ENCODE measurements around the gene MTR.
A peak's percentile ranks its signal among the peaks of the same experiment; 100 is the strongest.
"Not testable (repeated sequence)": the region's sequence is repeated elsewhere in the genome, so short reads cannot be mapped to it uniquely, and the experiment has no call there.

MTR gene

DNA sequence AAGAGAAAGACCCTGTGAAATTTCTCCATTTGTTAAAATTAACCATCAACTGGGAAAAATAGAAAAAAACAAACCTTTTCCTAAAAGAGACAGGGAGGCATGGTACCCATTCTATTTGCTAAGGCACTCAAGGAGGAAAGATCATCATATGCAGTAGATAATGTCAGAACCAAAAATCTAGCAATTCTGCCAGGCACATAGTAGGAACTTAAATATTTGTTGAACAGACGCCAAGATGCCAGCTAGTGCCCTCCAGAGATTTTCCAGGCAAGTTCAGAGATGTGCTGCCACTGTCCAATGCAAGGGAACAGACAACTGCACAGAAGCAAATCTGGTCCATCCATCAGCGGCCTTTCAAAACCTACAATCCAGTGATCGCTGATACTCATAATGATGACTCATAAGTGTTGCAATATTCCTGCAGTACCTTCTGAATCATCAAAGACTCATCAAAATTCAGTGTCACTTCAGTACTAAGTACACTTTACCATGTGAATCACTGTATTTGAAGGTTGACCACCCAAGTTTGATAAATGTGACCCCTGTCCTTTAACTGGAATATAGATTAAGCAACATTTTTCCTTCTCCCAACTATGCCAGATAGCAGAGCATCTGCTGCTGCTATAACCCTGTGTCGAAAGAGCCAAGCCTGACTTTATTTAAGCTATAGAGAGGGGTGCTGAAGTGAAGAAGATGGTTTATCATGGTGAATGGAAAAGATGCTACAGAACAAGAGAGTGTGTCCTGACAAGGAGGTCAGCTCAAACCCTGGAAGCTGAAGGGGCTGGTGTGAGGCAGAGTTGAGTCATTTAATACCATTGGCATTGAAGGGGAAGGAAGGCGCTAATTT, 110.0 kb downstream of the MTR start:
- DNase-seq (ENCODE audit: low read depth in 2 of 2) = peak; percentile 77 to 85

DNA sequence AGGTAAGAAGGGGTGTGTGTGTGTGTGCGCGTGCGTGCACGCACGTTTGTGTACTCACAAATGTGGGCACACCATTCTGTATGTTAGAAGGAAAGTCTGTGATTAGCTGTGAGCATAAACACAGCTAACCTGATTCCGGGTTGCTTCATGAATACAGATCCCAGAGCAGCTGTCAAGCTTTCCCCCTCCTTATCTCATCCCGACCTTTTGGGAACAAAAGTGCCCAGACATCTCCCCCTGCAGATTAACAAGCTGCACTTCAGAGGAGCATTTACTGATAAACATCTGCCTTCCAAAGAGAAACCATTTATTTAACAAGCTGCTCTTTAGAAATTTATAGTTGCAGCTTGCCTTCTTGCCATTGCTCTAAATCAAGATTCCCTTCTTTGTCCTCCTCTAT, 112.1 kb downstream of the MTR start:
- no peak for DNase-seq (ENCODE audit: low read depth in 2 of 2)

DNA sequence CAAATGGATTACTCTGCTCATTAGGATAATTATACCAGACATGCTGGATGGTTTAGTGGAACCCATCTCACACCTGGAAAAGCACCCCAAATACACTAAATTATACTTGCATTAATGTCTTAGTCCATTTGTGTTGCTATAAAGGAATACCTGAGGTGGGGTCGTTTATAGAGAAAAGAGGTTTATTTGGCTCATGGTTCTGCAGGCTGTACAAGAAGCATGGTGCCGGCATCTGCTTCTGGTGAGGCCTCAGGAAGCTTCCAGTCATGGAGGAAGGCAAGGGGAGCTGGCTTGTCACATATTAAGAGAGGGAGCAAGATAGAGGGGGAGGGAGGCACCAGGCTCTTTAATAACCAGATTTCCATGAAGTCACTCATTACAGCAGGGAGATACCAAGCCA, 113.6 kb downstream of the MTR start:
- no peak for DNase-seq (ENCODE audit: low read depth in 2 of 2)

DNA sequence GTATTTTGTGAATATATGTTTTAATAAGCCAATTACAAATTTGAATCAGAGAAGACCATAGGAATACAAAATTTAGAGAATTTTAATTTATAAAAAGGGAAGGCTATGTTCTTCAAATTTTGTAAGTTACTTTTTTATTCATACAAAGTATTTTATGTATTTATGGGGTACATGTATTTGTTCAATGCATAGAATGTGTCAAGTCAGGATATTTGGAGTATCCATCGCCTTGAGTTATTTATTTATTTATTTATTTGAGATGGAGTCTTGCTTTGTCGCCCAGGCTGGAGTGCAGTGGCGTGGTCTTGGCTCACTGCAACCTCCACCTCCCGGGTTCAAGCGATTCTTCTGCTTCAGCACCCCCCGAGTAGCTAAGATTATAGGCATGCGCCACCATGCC, 116.0 kb downstream of the MTR start:
- DNase-seq (ENCODE audit: low read depth in 2 of 2) = not testable (repeated sequence)

DNA sequence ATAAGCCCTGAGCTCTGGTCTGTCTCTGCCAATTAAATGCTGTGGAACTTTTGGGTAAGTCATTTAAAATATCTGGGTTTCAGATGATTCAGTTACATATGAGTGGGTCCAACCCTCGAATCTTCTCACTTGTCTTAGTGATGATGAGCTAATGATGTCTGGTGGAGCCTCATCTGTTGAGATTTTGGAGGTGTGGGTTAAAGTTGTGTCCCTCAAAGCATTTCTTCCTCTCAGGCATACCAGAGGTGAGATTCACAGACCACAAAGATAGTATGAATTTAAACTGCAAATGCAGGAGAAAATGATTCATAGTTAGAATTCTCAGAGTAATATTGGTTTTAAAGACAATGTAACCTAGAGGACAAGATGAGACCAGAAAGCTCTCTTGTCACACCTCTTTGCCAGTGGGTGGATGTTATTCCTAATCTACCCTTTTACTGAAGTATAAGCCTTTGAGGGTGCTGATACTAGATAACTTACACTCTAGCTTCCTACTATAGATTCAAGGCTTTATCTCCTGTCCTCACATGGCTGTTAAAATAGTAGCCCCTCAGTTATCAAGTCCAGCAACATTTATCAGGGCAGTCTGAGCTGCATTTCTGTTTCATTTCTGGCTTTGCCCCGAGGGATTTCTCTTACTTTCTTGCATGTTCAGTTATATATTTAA, 118.4 kb downstream of the MTR start:
- DNase-seq (ENCODE audit: low read depth in 2 of 2) = no peak

DNA sequence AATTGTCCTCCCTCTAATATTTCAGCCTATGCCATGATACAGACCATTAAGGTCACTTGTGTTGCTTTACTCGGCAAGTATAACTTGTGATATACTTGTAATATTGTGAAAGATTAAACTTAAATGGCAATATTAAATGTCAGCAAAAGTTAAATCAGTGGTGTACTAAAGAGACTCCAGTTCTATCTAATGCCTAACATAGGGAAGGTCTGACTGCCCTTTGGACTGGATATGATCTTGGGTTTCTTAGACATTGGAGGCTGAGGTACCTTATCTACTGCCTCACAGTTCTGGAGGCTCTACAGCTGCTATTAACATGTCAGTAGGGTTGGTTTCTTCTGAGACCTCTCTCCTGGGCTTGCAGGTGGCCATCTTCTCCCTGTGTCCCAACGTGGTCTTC, 119.3 kb downstream of the MTR start:
- DNase-seq (ENCODE audit: low read depth in 2 of 2) = no peak

DNA sequence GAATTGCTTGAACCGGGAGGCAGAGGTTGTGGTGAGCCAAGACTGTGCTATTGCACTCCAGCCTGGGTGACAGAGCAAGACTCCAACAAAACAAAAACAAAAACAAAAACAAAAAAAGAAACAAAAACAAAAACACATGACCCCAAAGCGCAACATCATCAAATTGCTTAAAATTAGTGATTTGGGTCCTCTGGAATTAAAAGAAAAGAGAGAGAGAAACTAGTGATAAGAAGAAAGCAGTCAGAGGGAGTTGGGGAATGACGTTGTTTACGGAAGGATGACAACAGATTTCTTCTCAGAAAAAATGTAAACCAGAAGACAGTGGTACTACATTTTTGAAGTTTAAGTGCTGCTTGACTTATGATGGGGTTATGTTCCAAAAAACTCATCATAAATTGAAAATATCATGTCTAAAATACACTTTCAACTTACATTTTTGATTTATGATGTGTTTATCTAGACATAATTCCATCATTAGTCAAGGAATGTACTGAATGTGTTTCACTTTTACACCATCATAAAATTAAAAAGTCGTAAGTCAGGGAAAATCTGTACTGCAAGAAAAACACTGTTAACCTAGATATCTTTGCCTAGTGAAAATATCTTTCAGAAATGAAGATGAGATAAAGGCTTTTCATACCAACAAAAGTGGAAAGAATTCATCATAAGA, 121.2 kb downstream of the MTR start:
- DNase-seq (ENCODE audit: low read depth in 2 of 2) = no peak

DNA sequence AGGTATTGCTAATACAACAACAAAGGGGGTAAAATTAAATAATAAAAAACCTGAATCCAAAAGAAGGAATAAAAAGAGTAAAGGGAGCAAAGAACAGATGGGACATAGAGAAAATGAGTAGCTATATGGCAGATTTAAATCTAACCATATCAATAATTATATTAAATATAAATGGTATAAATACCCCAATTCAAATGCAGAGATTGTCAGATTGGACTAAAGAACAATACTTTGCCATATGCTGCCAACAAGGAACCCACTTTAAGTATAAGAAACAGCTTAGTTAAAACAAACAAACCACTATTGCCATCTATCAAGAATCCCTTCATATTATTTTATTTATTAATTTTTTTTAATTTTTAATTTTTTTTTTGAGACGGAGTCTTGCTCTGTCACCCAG, 122.4 kb downstream of the MTR start:
- DNase-seq (ENCODE audit: low read depth in 2 of 2) = no peak

DNA sequence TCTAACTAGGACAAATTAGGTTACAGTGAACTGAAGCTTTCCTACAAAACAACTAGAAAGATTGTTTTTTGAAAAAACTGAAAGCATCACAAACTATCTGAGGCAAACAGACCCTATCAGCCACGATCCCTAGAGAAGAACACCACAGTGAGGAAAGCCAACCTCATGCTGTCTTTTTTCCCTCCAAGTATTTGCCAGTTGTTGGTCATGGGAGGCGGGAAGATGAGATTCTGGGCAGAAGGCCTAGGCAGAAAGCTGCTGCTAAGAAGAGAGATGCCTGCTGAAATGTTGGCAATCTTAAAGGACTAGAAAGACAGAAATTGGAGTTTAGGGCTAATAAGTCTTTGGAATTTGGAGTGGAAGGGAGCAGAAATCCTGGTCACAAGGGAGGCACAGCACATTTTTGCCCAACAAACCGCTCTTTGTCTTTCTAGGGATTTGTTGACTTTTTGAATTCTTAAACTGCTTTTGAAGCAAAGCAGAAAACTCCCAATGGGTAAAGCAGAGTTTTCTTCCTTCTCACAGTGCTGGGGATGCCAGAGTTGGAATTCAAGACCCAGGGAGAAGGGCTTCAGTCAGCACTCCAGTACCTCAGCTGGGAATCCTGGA, 125.3 kb downstream of the MTR start:
- DNase-seq (ENCODE audit: low read depth in 2 of 2) = no peak

DNA sequence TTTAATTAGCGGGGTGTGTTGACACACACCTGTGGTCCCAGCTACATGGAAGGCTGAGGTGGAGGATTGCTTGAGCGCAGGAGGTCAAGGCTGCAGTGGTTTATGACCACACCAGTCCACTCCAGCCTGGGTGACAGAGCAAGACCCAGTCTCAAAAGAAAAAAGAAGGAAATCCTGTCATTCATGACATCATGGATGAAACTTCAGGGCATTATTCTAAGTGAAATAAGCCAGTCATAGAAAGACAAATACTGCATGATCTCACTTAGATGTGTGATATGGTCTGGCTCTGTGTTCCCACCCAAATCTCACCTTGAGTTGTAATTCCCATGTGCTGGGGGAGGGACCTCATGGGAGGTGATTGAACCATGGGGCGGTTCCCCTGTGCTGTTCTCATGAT, 126.5 kb downstream of the MTR start:
- DNase-seq (ENCODE audit: low read depth in 2 of 2) = no peak

DNA sequence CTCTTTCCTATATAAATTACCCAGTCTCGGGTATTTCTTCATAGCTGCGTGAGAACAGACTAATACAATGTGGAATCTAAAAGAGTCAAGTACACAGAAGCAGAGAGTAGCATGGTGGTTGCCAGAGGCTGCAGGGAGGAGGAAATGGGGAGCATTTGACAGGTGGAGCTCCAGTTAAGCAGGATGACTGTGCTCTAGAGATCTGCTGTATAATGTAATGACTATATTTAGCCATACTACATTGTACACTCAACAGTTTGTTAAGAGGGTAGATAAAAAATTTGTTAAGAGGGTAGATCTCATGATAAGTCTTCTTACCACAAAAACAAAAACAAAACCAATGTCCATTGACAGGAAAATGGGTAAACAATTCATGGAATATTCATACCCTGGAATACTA, 127.1 kb downstream of the MTR start:
- DNase-seq (ENCODE audit: low read depth in 2 of 2) = no peak

DNA sequence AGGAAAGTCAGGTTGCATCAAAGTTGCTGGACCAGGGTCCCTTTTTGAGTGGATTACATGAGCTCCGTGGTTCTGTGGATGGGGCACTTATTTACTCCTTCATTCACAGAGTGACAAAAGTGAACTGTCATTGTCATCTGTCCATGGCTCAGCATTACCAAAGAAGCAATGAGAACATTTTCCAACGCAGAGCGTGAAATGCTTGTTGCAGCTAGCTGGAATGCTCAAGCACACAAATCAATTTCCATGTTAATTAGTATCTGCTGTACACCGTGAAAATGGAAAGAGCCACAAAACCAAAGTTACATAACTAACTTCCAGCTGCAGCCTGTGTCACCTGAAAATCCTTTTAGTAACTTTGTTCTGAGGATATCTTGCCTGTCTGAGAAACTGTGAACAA, 130.3 kb downstream of the MTR start:
- DNase-seq (ENCODE audit: low read depth in 2 of 2) = no peak

DNA sequence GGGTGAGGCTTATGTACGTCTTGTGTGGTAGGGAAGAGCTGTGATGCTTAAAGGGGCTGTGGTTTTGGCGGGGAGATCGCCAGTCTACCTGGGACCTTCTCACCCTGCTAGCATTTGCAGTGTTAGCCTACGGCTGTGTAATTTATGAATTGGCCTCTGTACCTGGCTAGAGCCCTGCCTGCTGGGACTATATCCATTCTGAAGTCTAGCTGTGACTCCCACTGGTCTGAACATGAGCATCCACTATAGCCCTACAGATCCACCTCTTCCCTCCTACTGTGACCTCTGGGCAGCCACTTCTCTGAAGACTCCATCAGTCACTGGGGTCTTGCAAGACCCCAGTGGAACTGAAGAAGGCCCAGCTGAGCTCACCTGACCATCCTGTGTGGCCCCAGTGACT, 135.4 kb downstream of the MTR start:
- DNase-seq (ENCODE audit: low read depth in 2 of 2) = no peak

DNA sequence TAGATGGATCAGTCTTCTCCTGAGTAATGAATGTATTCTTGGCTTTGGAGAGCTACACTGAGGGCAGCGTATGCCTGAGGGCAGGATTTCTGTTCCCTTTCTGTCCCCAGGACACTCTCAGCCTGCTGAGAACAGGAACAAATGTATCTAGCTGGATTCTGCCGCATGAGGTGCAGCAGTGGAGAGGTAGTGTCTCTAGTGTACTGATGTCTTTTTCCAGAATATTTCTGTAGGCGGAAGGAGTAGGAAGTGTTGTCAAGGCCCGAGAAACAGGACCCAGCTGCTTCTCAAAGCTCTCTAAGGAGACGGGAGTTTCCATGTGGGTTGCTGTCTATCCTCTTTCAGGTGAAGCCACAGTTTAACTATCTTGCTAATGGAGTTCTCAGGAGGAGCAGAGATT, 143.7 kb downstream of the MTR start:
- DNase-seq (ENCODE audit: low read depth in 2 of 2) = no peak

DNA sequence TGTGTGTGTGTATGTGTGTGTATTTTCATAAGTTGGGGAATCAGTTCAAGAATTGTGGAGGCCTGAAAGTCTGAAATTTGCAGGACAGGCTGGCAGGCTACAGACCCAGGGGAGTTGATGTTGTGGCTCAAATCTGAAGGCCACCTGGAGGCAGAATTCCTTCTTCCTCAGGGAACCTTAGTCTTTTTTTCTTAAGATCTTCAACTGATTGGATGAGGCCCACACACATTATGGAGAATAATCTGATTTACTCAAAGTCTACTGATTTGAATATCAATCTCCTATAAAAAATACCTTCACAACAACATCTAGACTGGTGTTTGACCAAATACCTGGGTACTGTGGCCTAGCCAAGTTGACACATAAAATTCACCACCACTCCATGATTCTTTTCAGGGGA, 147.3 kb downstream of the MTR start:
- DNase-seq (ENCODE audit: low read depth in 2 of 2) = no peak

DNA sequence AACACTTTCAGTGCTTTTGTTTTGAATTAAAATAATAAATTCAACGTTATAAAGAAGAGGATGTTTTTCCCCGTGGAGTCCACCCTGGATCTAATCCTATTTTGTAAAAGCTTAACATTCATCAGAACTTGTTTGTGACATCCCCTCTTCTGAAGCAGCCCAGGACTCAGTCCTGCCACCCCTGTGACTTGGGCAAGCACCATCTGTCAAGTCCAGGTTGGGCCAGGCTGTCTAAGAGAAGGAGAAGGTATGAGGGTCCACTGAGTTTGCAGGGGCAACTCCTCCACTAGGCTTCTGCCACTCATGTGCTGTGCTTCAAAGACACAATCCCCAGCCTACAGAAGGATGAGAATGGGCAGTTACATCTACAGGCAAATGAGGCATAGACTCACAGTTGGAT, 149.5 kb downstream of the MTR start:
- no peak for DNase-seq (ENCODE audit: low read depth in 2 of 2)

DNA sequence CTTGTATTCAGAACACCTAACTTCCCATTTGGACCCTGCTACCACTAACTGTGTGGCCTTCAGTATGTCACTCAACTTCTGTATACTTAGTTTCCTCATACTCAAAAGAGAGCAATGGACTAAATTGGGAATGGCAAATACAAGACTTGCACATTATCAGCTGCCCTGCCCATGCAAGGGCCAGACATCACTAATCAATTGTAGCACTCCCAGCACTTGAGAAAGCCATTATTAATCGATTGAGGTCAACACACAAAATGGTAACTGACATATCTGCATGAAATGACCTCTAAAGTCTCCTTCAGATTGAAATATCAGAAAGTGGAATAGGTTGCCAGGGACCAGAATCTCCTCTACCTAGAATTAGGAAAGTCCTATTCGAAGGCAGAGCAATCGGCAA, 149.9 kb downstream of the MTR start:
- no peak for DNase-seq (ENCODE audit: low read depth in 2 of 2)

DNA sequence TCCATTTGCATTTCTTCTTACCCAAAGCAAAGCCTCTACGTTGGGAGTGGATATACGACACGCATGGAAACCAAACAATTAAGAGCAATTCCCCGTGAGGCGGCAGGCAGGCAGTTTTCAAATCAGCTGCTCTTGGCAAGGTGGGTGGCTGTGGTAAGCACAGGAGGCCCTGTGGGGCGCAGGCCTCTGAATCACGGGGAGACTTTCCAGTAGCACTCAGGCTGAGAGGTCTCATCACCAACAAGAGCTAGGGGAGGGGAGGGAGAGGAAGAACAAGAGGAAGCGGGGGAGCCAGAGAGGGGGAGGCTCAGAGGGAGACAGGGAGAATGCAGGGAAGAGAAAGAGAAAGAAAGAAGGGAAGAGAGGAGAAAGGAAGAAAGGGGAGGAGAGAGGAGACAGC, 152.7 kb downstream of the MTR start:
- no peak for DNase-seq (ENCODE audit: low read depth in 2 of 2)

DNA sequence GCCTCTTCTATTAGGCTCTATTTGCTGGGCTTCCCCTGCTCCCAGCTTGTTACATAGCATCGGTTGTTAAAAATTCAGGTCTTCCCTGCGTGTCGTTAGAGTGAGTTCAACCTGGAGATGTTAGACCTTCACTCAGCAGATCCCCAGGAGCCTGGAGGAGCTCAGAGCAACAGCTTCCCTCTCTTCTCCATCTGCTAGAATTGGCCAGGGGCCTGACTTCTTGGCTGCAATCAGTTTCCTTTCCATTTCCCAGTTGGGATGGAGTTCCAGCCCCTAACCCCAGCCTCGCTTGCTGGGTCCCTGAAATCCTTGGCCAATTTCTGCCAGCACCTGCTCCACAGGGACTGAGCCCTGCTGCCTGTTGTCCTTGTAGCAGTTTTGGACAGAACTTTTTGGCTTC, 153.3 kb downstream of the MTR start:
- no peak for DNase-seq (ENCODE audit: low read depth in 2 of 2)

DNA sequence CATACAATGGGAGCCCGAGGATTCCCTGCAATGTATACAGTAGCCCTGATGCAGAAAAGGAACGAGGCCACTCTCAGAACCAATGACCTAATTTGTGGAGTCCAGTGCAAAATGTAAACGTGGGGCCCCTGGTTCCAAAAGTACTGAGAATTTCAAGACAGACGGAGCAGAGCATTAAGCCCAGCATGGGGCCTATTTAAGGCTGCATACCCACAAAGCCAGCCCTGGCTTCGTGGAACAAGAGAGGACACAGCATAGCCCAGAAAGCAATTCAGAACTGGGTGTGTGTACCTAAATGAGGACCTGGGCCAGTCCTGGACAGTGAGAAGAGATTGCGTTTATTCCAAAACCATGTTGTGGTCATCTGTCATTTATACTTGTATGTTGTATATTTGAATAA, 153.9 kb downstream of the MTR start:
- no peak for DNase-seq (ENCODE audit: low read depth in 2 of 2)

DNA sequence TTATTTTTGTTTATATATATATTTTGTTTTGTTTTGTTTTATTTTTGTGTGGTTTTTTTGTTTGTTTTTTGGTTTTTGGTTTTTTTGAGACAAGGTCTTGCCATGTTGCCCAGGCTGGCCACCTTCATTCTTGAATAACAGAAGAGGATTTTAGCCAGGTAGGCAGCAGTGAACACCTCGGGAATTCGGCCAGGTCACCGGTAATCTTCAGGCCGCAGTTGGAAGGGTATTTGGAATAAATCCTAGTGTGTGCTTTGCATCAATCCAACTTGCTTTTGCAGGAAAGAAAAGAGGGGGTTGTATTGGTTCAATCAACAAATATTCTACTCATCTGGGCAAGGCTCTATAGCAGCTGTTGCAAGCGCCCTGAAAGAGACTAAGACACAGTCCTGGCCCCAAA, 155.3 kb downstream of the MTR start:
- no peak for DNase-seq (ENCODE audit: low read depth in 2 of 2)

DNA sequence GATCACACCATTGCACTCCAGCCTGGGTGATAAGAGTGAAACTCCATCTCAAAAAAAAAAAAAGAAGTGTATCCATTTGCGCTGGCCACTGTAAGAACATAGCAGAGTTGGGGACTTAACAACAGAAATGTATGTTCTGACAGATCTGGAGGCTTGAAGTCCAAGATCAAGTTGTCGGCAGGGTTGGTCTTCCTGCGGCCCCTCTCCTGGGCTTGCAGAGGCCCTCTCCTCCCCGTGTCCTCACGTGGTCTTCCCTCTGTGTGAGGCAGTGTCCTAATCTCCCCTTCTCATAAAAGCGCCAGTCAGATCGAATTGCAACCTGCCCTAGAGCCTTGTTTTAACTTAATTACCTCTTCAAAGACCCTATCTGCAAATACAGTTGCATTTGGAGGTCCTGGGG, 156.6 kb downstream of the MTR start:
- no peak for DNase-seq (ENCODE audit: low read depth in 2 of 2)

All from fibroblast of skin of left biceps (primary cell).